Right lung (tissue), 5 donors: ENCODE data around the gene C1GALT1. TPM values are rescaled to one million over a fixed set of nuclear protein-coding genes. Genes with fewer than 3 reads are reported as not detected.
A peak's percentile ranks its signal among the peaks of the same experiment; 100 is the strongest.
"Not testable (repeated sequence)": the region's sequence is repeated elsewhere in the genome, so short reads cannot be mapped to it uniquely, and the experiment has no call there.

Source experiments
- DNase-seq, 2 donors: peaks; one replicate each; pipeline ENCODE4 v3.0.0-alpha.2; 2013
- polyA plus RNA-seq, 5 donors: library from polyadenylated mRNA; unstranded; fragments of 120-200 nt; gene quantifications; one replicate each; pipeline versions ENCODE4 v1.2.1 to v1.2.3, GENCODE V29; 2013; ENCODE audit warnings: inconsistent platforms in 1 of 5, low replicate concordance in 1 of 5; ENCODE audit not compliant: insufficient read length in 5 of 5, insufficient read depth in 1 of 5

The C1GALT1 gene
- polyA plus RNA-seq, 5 donors: 13.6 to 27.3 (median 22.2) TPM

- no peak for DNase-seq
Measured at GRCh38 chr7:7165372-7165771, 17.0 kb upstream of the C1GALT1 start.

GRCh38 chr7:7166318-7166717 lies 16.0 kb upstream of the C1GALT1 start:
- DNase-seq: no peak

- no peak for DNase-seq
Measured at GRCh38 chr7:7169296-7169695, 13.0 kb upstream of the C1GALT1 start.

- DNase-seq: no peak
Measured at GRCh38 chr7:7173956-7174632, 8.2 kb upstream of the C1GALT1 start.

- DNase-seq: no peak
Measured at GRCh38 chr7:7175075-7175695, 7.2 kb upstream of the C1GALT1 start.

GRCh38 chr7:7176406-7177043 lies 5.8 kb upstream of the C1GALT1 start:
- no peak for DNase-seq

- DNase-seq: no peak
Measured at GRCh38 chr7:7177044-7177517, 5.3 kb upstream of the C1GALT1 start.

DNA sequence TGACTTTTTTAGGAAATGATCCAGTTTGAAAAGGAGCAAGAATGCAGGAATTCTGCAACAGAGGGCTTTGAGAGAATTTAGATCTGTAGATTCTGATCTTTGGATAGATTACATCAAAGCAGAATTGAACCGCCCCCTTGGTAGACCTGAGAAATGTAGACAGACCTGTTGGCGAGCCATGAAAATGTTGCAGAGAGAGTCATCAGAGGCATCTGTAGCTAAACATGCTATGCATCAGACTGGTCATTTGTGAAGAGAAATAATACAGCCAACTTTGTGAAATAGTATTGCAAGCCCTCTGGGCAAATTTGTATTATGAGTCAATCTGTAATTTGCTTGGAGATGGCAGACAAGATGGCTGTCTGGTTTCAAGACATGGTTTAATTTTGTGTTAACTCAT lies 4.3 kb upstream of the C1GALT1 start:
- no peak for DNase-seq

DNA sequence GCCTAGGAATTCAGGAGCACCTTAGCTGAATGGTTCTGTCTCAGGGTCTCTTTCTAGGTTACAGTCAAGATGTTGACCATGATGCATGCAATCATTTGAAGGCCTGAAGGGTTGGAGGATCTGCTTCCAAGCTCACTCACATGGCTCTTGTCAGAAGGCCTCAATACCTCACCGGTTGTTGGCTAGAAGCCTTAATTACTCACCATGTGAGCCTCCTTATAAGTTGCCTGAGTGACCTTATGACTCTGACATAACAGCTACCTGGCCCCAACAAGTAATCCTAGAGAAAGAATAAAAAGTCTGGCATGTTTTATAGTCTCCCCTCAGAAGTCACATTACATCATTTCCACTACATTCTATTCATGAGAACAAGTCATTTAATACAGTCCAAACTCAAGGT lies 3.4 kb upstream of the C1GALT1 start:
- no peak for DNase-seq

GRCh38 chr7:7180725-7181449 lies 1.5 kb upstream of the C1GALT1 start:
- DNase-seq: no peak

GRCh38 chr7:7181519-7182155 lies 707 bp upstream of the C1GALT1 start:
- peak in 1 of 2 donors; percentile 63 for DNase-seq

DNA sequence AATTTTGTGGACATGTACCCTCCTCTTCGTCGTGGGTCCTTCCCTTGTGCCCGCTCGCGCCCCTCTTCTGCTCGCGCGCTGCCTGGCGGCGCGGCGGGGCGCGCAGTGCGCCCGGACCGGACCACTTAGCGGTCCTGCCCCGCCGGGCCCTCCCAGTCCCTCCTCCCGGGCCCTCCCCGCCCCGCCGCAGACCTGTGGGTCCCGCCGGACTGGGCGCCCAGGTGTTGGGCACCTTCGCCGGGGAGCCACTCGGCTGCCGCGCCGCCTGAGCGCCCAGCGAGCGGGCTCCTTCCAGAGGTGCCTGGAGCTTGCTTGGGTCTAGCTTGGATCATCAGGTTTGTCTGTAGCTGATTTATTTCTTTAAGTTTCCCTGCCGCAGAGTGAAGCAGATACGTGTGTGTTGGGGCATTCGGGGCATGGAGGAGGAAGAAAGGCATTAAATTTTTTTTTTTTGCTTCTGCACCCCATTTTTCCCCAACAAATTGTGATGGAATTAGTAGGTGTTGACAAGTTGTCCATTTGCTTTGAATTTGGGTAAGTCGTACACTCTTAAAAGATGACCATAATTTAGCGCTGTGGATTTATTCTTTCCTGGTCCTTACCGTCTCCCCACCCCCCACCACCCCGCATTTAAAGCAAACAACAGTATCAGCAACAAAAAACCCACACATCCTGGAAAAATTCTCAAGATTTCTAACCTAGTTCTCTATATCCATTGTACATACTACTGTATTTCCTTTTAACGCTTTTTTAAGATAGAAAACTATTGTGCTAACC lies 905 bp downstream of the C1GALT1 start:
- no peak for DNase-seq

DNA sequence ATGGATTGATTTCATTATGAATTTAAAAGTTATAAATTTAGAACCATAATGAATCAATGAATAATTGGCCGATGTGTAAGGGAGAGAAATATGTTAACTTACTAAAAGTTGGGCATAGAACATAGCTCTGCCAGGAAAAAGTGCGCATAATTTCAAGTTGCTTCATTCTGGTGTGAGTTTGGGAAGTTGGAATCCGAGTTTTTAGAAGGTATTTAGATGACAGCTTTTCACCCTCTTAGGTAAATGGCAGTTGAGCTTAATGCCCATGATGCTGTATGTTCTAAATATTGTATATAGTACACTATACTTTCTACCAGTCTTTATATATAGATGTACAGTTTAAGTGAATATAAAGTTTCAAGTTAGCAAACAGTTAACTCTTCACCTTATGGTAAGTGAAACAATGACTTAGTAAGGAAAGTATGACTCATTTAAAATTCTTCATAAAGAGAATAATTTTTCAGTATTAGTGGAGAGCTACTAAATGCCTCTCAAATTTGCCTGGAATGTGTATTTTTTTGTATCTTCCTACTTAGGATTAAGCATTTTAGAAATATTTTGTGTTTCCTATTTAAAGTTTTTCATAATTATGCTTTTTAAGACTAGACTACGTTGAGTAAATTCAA lies 1.6 kb downstream of the C1GALT1 start:
- DNase-seq: no peak

DNA sequence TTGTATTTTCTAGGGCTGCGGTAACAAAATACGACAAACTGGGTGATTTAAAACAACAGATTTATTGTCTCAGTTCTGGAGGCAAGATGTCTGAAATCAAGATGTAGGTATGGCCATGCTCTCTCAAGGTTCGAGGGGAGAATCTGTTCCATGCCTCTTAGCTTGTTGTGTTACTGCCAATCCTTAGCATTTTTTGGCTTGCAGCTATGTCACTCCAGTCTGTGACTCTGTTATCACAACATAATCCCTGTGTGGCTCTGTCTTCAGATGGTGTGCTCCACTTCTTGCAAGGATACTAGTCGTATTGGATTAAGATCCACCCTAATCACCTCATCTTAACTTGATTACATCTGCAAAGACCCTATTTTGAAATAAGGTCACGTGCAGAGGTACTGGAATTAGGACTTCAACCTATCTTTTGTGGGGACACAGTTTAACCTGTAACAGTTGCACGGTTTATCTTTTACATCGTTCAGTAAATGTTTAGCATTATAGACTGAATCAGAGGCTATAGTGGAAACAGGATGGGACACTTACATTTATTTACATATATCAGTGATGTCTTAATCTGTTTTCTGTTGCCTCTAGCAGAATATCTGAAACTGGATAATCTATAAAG lies 3.1 kb downstream of the C1GALT1 start:
- no peak for DNase-seq

GRCh38 chr7:7188091-7188490 lies 5.7 kb downstream of the C1GALT1 start:
- DNase-seq: no peak

DNA sequence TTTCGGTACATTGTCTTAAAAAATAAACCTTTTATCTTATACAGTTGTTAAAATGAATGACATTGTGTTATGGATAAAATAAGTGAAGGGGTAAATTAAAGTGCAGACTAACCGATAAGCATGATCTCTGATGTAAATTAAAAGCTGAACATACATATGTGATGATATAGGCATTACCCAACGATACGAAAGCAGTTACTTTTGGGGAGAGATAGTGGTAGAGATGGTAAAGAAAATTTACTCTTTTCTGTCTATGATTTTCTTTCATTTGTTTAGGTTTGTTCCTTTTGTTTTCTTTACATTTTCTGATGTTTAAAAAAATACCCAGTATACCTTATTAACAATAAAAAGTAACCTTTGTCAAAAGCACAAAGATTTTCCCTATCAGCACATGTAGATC lies 6.4 kb downstream of the C1GALT1 start:
- no peak for DNase-seq

- DNase-seq: no peak
Measured at GRCh38 chr7:7190142-7190541, 7.8 kb downstream of the C1GALT1 start.

DNA sequence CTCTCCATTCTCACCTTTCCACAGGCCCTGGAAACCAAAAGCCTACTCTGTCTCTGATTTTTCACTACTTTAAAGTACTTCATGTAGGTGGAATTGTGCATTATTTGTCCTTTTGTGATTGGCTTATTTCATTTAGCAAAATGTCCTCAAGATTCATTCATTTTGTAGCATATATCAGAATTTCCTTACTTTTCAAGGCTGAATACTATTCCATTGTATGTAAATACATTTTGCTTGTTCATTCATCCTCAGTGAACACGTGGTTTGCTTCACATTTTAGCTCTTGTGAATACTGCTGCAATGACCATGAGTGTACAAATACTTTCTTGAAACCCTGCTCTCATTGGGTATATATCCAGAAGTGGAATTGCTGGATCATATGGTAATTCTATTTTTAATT lies 8.8 kb downstream of the C1GALT1 start:
- no peak for DNase-seq

- DNase-seq: not testable (repeated sequence)
Measured at GRCh38 chr7:7192798-7193788, 10.7 kb downstream of the C1GALT1 start.
